ENCODE data around the gene INF2. TPM values are rescaled to one million over a fixed set of nuclear protein-coding genes. Genes with fewer than 3 reads are reported as not detected.

INF2 gene
- total RNA-seq, 1 donor from 2014 or later, result 7.8 TPM

- Histone ChIP-seq H3K27ac (no peak overlapping the region), H2AFZ (replicated peaks) (no peak overlapping the region), H3K4me2 (no peak overlapping the region), H3K27me3 (no peaks in the 10 kb centered on the region), H3K4me1 (no peaks in the 10 kb centered on the region), H3F3A (ENCODE audit: low read depth) (no peaks in the 10 kb centered on the region), H3K9me3 (ENCODE audit: low read depth) (no peaks in the 10 kb centered on the region), H3K79me2 (ENCODE audit: low read depth) (no peaks in the 10 kb centered on the region), H3K4me3 (no peak overlapping the region), H3K36me3 (no peaks in the 10 kb centered on the region), H3K9ac (no peak overlapping the region), H4K20me1 (ENCODE audit: low read depth) (no peaks in the 10 kb centered on the region)
- TF ChIP-seq EZH2phosphoT487 (IDR thresholded peaks at IDR 0.05), result no peak
- TF ChIP-seq EZH2 (IDR thresholded peaks at IDR 0.05), result no peak
- no peak for TF ChIP-seq CTCF (IDR thresholded peaks at IDR 0.05)
- no peaks in the 10 kb centered on the region for H3K9me3 Mint-ChIP-seq
- peaks cover 6% of the 10 kb centered on the region for H3K4me1 Mint-ChIP-seq
- H3K36me3 Mint-ChIP-seq, result peaks cover 2% of the 10 kb centered on the region
- DNase-seq (ENCODE audit: low spot score), result no peak
- peaks cover 3% of the 10 kb centered on the region for H3K27me3 Mint-ChIP-seq (ENCODE audit: insufficient read depth, low read depth)
- peak overlapping the region; percentile 46 for H3K27ac Mint-ChIP-seq
- H3K4me3 Mint-ChIP-seq, result no peak overlapping the region
These were observed 45.8 kb downstream of the INF2 start for GRCh38 chr14:104734991-104735779.

GRCh38 chr14:104735830-104736642 lies 46.6 kb downstream of the INF2 start:
- H3K79me2 ChIP-seq (ENCODE audit: low read depth), result no peaks in the 10 kb centered on the region
- Mint-ChIP-seq H3K4me3 (no peak overlapping the region), H3K27ac (peak overlapping the region; percentile 46), H3K36me3 (peaks cover 3% of the 10 kb centered on the region), H3K9me3 (no peaks in the 10 kb centered on the region), H3K27me3 (ENCODE audit: insufficient read depth, low read depth) (peaks cover 3% of the 10 kb centered on the region), H3K4me1 (peaks cover 6% of the 10 kb centered on the region)
- H4K20me1 ChIP-seq (ENCODE audit: low read depth), result no peaks in the 10 kb centered on the region
- no peak for DNase-seq (ENCODE audit: low spot score)
- no peak overlapping the region for H3K4me2 ChIP-seq
- H2AFZ ChIP-seq (replicated peaks), result no peak overlapping the region
- H3K4me3 ChIP-seq, result no peak overlapping the region
- H3K36me3 ChIP-seq, result no peaks in the 10 kb centered on the region
- TF ChIP-seq EZH2phosphoT487 (IDR thresholded peaks at IDR 0.05), result no peak
- no peak for TF ChIP-seq CTCF (IDR thresholded peaks at IDR 0.05)
- no peak for TF ChIP-seq EZH2 (IDR thresholded peaks at IDR 0.05)
- no peak overlapping the region for H3K27ac ChIP-seq
- H3F3A ChIP-seq (ENCODE audit: low read depth), result no peaks in the 10 kb centered on the region
- H3K4me1 ChIP-seq, result no peaks in the 10 kb centered on the region
- no peaks in the 10 kb centered on the region for H3K9me3 ChIP-seq (ENCODE audit: low read depth)
- H3K9ac ChIP-seq, result no peak overlapping the region
- H3K27me3 ChIP-seq, result no peaks in the 10 kb centered on the region

GRCh38 chr14:104738375-104739019 lies 49.1 kb downstream of the INF2 start:
- H3K4me3 Mint-ChIP-seq, result no peak overlapping the region
- H3K4me2 ChIP-seq, result no peak overlapping the region
- no peak for TF ChIP-seq EZH2phosphoT487 (IDR thresholded peaks at IDR 0.05)
- TF ChIP-seq CTCF (IDR thresholded peaks at IDR 0.05), result no peak
- no peak for TF ChIP-seq EZH2 (IDR thresholded peaks at IDR 0.05)
- DNase-seq (ENCODE audit: low spot score), result no peak
- no peak overlapping the region for H2AFZ ChIP-seq (replicated peaks)
- no peaks in the 10 kb centered on the region for H4K20me1 ChIP-seq (ENCODE audit: low read depth)
- no peaks in the 10 kb centered on the region for H3K9me3 Mint-ChIP-seq
- no peak overlapping the region for H3K27ac ChIP-seq
- H3K4me1 Mint-ChIP-seq, result peaks cover 14% of the 10 kb centered on the region
- peak overlapping the region; percentile 63 for H3K27ac Mint-ChIP-seq
- no peaks in the 10 kb centered on the region for H3K4me1 ChIP-seq
- H3K79me2 ChIP-seq (ENCODE audit: low read depth), result no peaks in the 10 kb centered on the region
- no peak overlapping the region for H3K4me3 ChIP-seq
- H3K9me3 ChIP-seq (ENCODE audit: low read depth), result no peaks in the 10 kb centered on the region
- no peak overlapping the region for H3K9ac ChIP-seq
- peaks cover 6% of the 10 kb centered on the region for H3K36me3 Mint-ChIP-seq
- peaks cover 6% of the 10 kb centered on the region for H3K27me3 Mint-ChIP-seq (ENCODE audit: insufficient read depth, low read depth)
- H3F3A ChIP-seq (ENCODE audit: low read depth), result no peaks in the 10 kb centered on the region
- no peaks in the 10 kb centered on the region for H3K36me3 ChIP-seq
- H3K27me3 ChIP-seq, result no peaks in the 10 kb centered on the region

Data from neural progenitor cell (in vitro differentiated cells).